Type B pancreatic cell (in vitro differentiated cells): ENCODE results near the gene UQCR11. TPM values are rescaled to one million over a fixed set of nuclear protein-coding genes. Genes with fewer than 3 reads are reported as not detected.

Source experiments
- DNase-seq: peaks from one replicate; pipeline ENCODE4 v3.0.0; 2021; ENCODE audit warnings: mixed read lengths; ENCODE audit not compliant: unreplicated experiment; ENCODE audit errors: extremely low spot score
- H3K27ac Mint-ChIP-seq: 2 replicates; pipeline ENCODE4 v1.8.0; 2021; ENCODE audit warnings: mild to moderate bottlenecking, mixed read lengths
- H3K27me3 Mint-ChIP-seq: 2 replicates; pipeline ENCODE4 v1.8.0; 2021; ENCODE audit warnings: mixed read lengths
- H3K36me3 Mint-ChIP-seq: 2 replicates; pipeline ENCODE4 v1.8.0; 2021; ENCODE audit warnings: mixed read lengths
- H3K4me1 Mint-ChIP-seq: one replicate; pipeline ENCODE4 v1.8.0; 2021; ENCODE audit warnings: mixed read lengths; ENCODE audit not compliant: unreplicated experiment
- H3K4me3 Mint-ChIP-seq: 2 replicates; pipeline ENCODE4 v1.8.0; 2021; ENCODE audit warnings: mild to moderate bottlenecking, mixed read lengths
- H3K9me3 Mint-ChIP-seq: 2 replicates; pipeline ENCODE4 v1.8.0; 2021; ENCODE audit warnings: mixed read lengths
- CTCF ChIP-seq: fragments of 200-600 bp; sonication (generic); conservative IDR thresholded peaks from 2 replicates; pipeline ENCODE4 v1.5.0; 2021; ENCODE audit warnings: antibody characterized with exemption, mild to moderate bottlenecking
- total RNA-seq: library from RNA; stranded (reverse); gene quantifications from 2 replicates; pipeline ENCODE4 v1.2.1, GENCODE V29; 2021; ENCODE audit warnings: low replicate concordance

Gene UQCR11
- total RNA-seq, 1 donor from 2014 or later: 191 TPM

DNA sequence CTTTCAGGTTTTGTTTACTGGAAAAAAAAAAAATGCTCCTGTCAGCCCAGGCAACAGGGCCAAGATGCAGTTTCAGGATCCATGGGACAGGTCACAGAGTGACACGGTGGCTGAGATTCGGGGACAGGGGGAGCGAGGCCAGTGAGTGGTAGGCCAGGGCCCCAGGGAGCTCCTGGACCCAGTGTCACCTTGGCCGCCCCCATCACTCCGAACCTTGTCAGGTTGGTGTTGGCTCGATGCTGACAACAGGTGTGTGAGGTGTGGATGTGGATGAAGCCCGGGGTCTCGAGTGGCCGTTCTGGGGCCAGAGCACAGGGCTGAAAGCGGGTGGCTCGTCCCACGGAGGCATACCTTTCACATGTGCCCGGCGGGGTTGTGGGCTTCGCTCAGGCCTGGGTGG is 6.1 kb upstream of the UQCR11 start:
- H3K4me1 Mint-ChIP-seq: no peaks in the 10 kb centered on the region
- no peak overlapping the region for H3K4me3 Mint-ChIP-seq
- peaks cover 4% of the 10 kb centered on the region for H3K36me3 Mint-ChIP-seq
- no peak overlapping the region for H3K27ac Mint-ChIP-seq
- H3K9me3 Mint-ChIP-seq: no peaks in the 10 kb centered on the region
- no peak for DNase-seq
- no peaks in the 10 kb centered on the region for H3K27me3 Mint-ChIP-seq
- no peak for TF ChIP-seq CTCF

GRCh38 chr19:1610579-1610978 is 5.3 kb upstream of the UQCR11 start:
- peaks cover 6% of the 10 kb centered on the region for H3K4me1 Mint-ChIP-seq
- no peak overlapping the region for H3K27ac Mint-ChIP-seq
- peaks cover under 1% of the 10 kb centered on the region for H3K36me3 Mint-ChIP-seq
- no peaks in the 10 kb centered on the region for H3K27me3 Mint-ChIP-seq
- no peak for DNase-seq
- no peak for TF ChIP-seq CTCF
- H3K9me3 Mint-ChIP-seq: no peaks in the 10 kb centered on the region
- no peak overlapping the region for H3K4me3 Mint-ChIP-seq

GRCh38 chr19:1609680-1610474 is 4.6 kb upstream of the UQCR11 start:
- TF ChIP-seq CTCF: no peak
- H3K4me3 Mint-ChIP-seq: no peak overlapping the region
- no peaks in the 10 kb centered on the region for H3K27me3 Mint-ChIP-seq
- H3K27ac Mint-ChIP-seq: no peak overlapping the region
- DNase-seq: no peak
- H3K4me1 Mint-ChIP-seq: peaks cover 8% of the 10 kb centered on the region
- no peaks in the 10 kb centered on the region for H3K9me3 Mint-ChIP-seq
- no peaks in the 10 kb centered on the region for H3K36me3 Mint-ChIP-seq

GRCh38 chr19:1609103-1609396 is 3.8 kb upstream of the UQCR11 start:
- no peaks in the 10 kb centered on the region for H3K27me3 Mint-ChIP-seq
- no peak overlapping the region for H3K4me3 Mint-ChIP-seq
- peaks cover 8% of the 10 kb centered on the region for H3K4me1 Mint-ChIP-seq
- no peak overlapping the region for H3K27ac Mint-ChIP-seq
- no peak for TF ChIP-seq CTCF
- no peak for DNase-seq
- no peaks in the 10 kb centered on the region for H3K9me3 Mint-ChIP-seq
- no peaks in the 10 kb centered on the region for H3K36me3 Mint-ChIP-seq

- peak overlapping the region; percentile 26 for H3K27ac Mint-ChIP-seq
- no peaks in the 10 kb centered on the region for H3K27me3 Mint-ChIP-seq
- no peak overlapping the region for H3K4me3 Mint-ChIP-seq
- TF ChIP-seq CTCF: no peak
- no peak for DNase-seq
- H3K36me3 Mint-ChIP-seq: no peaks in the 10 kb centered on the region
- H3K9me3 Mint-ChIP-seq: no peaks in the 10 kb centered on the region
- peaks cover 8% of the 10 kb centered on the region for H3K4me1 Mint-ChIP-seq
Measured at GRCh38 chr19:1608359-1609102, 3.3 kb upstream of the UQCR11 start.
